Erythroblast (primary cell): ENCODE data around the gene PPP1R13B.
"Not testable (repeated sequence)": the region's sequence is repeated elsewhere in the genome, so short reads cannot be mapped to it uniquely, and the experiment has no call there.

Experiments
- DNase-seq, 2 experiments: peaks; one replicate each; lab custom pipeline; 2025; lab: John Stamatoyannopoulos, UW
- GATA1 ChIP-seq: IDR thresholded peaks from 2 replicates; pipeline ENCODE4 v1.6.1; 2011; ENCODE audit warnings: low read depth, mild to moderate bottlenecking, control low read depth, low read length, moderate library complexity
- POLR2A ChIP-seq: IDR thresholded peaks from 2 replicates; pipeline ENCODE4 v1.6.1; 2011; ENCODE audit warnings: mild to moderate bottlenecking, low read length

PPP1R13B gene, protein sequence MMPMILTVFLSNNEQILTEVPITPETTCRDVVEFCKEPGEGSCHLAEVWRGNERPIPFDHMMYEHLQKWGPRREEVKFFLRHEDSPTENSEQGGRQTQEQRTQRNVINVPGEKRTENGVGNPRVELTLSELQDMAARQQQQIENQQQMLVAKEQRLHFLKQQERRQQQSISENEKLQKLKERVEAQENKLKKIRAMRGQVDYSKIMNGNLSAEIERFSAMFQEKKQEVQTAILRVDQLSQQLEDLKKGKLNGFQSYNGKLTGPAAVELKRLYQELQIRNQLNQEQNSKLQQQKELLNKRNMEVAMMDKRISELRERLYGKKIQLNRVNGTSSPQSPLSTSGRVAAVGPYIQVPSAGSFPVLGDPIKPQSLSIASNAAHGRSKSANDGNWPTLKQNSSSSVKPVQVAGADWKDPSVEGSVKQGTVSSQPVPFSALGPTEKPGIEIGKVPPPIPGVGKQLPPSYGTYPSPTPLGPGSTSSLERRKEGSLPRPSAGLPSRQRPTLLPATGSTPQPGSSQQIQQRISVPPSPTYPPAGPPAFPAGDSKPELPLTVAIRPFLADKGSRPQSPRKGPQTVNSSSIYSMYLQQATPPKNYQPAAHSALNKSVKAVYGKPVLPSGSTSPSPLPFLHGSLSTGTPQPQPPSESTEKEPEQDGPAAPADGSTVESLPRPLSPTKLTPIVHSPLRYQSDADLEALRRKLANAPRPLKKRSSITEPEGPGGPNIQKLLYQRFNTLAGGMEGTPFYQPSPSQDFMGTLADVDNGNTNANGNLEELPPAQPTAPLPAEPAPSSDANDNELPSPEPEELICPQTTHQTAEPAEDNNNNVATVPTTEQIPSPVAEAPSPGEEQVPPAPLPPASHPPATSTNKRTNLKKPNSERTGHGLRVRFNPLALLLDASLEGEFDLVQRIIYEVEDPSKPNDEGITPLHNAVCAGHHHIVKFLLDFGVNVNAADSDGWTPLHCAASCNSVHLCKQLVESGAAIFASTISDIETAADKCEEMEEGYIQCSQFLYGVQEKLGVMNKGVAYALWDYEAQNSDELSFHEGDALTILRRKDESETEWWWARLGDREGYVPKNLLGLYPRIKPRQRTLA

DNA sequence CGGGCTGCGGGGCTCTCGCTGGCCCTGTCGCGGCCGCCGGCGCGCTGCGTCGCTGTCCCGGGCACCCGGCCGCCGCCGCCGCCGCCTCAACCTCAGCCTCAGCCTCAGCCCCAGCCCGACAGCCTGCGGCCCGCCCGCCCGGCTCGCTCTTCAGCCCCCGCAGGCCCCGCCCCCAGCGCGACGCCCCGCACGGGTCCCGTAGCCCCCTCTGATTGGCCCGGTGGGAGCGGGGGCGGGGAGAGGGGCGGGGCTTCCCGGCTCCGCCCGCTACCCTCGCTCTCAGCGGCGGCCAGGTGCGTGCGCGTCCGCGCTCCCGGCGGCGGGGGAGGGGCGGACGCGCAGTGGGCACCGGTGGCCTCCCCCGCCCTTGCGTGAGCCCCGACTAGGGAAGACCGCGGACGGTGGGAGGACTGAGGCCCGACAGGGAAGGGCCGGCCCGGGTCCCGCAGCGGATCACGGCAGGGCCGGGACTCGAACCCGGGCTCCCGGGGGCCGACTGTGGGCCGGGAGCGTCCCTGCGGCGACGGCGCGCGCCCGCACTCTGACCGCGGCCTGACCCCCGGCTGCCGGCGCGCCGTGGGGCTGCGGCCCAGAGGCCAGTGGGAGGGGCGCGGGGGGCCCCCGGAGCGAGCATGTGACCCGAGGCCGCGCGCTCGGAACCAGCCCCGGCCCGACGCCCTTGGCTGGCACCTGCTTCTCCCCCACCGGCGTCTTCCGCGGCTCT lies at the start of gene PPP1R13B:
Gene PPP1R13B, minus strand, starts transcription at position 125 of the 724 bp plus-strand sequence. CDS start 268 bp downstream, outside the sequence.
- DNase-seq: peak; percentile 89 to 94
- no peak for TF ChIP-seq POLR2A
- TF ChIP-seq GATA1: no peak

DNA sequence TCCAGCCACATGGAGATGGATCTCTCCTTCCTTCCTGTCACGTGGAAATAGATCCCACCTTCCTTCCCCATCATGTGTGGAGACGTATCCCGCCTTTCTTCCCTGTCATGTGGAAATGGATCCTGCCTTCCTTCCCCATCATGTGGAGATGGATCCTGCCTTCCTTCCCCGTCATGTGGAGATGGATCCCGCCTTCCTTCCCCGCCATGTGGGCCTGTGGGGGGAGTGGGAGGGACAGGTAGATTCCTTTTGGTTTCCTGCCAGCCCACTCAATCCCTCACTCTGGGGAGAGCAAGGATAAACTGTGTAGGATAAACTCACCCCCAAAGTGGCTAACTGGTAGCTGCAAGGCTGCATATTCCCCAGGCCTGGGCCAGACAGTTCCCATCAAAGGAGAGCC lies 49.2 kb upstream of the PPP1R13B start:
- no peak for TF ChIP-seq POLR2A
- TF ChIP-seq GATA1: no peak
- DNase-seq: no peak

DNA sequence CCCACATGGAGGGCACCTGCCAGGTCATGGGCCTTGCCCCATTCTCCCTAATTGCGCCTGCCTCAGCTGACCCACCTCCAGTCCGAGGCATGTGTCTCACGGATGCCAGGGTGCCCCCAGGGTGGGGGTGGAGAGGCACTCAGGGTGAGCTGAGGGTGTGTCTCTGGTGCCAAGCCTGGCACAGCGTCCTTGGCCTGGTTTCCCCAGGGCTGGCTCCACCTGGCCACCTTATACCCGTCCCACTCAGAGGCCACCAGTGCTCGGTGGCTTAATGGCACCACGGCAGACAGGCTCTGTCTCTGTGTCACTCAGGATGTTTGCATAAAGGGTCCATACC lies 47.3 kb upstream of the PPP1R13B start:
- no peak for DNase-seq

DNA sequence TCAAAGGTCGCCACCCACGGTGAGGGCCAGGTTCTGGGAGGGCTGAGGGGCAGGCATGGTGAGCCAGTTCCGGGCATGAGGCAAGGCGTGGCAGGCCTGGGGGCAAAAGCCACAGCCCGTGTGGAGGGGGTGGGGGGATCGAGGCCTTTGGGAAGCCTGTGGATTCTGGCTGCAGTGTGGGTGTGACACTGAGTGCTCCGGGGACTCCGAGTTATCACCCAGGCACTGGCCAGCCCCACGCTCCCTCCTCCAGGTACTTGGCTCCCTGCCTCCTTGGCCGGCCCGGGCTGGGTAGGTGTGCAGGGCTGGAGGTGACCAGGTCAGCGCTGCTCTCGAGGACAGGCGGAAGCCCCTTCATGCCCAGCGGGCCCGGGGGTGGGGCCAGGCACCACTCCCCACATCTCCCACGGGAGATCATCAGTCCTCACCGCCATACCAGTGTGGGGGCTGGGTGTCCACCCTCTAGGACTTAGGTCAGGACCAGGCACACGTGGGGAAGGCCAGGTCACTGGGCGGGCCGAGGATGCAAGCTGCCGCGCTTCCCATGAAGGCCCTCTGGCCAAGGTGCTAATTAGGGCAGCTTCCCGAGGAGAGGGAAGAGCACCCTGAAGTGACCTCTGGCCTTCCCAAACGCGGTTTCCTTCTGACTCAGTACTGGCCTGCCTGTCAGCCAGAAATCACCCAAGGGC lies 46.8 kb upstream of the PPP1R13B start:
- DNase-seq: no peak
- TF ChIP-seq POLR2A: no peak
- TF ChIP-seq GATA1: no peak

More for the DNA sequence above, 47.3 kb upstream of the PPP1R13B start:
- TF ChIP-seq POLR2A: no peak
- TF ChIP-seq GATA1: no peak

DNA sequence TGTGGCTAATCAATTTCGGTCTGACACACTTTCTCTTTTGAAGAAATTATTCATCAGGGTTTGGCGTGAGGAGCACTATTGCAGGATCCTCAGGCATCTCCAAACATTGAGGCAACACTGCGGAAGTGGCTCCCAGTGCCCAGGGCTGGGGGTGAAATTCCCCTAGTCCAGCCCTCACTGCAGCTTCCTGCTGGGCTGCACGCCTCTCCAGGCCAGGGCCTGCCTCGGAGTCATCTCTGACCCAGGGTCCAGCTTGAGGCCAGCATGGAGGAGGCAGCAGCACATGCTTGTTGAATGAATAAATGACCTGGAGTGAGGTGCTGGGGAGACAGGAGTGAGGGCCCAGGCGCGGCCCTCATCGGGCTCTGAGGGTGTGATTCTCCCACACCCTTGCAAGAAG lies 44.9 kb upstream of the PPP1R13B start:
- TF ChIP-seq POLR2A (no peak), GATA1 (no peak)

DNA sequence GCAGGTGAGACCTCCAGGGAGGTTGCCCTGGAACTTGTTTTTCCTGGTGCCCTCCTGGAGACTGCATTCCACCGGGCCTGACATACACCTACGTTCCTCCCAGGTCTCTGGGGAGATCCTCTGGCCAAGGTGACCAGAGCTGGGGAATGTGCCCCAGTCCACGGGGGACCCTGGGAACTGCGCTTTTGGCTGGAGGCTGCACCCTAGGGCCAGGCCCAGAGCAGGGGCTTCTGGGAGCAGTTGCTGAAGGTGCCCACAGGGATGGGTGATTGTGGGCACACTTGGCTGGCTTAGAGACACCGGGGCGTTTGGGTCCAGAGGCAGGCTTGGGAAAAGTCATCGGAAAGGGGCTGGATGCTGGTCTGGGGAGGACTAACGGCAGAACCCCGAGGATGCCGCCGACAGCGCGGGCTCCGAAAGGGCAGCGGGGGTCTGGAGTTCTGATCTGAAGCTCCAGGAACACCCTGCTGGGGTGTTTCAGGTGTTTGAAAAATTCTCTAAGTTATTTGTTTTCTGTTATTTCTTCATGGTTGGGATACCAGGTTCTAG lies 44.4 kb upstream of the PPP1R13B start:
- TF ChIP-seq POLR2A: no peak
- DNase-seq: no peak

More for the DNA sequence above, 44.9 kb upstream of the PPP1R13B start:
- DNase-seq: no peak

DNA sequence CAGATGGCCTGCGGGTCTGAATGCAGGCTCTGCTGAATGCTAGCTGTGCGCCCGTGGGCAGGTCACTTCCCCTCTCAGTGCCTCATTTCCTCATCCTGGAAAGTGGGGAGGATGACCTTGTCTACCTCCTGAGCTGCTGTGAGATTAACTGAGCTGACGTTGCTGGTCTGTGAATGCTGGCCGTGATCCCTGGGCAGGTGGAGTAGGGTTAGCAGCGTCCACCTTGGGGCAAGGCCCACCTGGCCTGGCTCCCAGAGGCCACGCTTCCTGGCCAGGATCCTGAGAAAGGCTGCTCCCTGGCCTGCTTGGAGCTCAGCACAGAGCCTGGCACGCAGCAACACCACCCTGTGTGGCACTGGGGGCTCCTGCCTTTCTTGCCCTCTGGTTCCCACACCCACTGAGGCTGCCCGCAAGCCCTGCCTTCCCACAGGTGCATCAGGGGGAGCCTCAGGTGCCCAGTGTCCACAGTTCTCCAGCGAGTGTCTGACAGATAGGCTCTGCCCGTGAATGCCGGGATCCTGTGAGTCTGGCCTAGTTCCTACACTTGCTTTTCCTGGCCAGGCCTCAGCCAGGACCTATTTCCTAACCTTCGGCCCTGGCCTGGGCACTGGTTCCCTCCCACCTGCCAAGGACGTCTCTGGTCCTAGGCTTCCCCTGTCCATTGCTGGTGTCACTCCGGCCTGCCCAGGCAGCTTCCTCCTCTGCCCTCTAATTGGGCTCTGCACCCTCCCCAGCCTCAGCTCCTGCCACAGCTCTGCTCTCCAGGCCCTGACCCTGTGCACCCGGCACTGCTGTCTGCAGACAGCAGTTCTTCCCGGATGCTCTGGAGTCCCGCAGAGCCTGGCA lies 43.7 kb upstream of the PPP1R13B start:
- TF ChIP-seq GATA1 (no peak), POLR2A (no peak)
- no peak for DNase-seq

DNA sequence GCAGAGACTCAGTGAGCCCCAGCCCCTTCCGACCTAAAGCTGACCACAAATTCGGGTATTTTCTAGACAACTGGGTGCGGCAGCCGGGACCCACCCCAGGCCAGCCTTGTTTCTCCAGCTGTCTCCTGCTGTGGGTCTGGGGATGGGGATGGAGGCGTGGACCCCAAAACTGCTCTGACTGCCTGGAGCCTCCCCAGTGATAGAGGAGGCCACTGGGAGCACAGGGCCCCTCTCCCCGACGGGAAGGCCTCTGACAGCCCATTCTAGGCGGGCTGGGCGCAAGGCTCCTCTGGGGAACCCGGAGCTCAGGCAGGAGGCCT lies 42.6 kb upstream of the PPP1R13B start:
- no peak for DNase-seq
- TF ChIP-seq POLR2A: no peak
- TF ChIP-seq GATA1: no peak

DNA sequence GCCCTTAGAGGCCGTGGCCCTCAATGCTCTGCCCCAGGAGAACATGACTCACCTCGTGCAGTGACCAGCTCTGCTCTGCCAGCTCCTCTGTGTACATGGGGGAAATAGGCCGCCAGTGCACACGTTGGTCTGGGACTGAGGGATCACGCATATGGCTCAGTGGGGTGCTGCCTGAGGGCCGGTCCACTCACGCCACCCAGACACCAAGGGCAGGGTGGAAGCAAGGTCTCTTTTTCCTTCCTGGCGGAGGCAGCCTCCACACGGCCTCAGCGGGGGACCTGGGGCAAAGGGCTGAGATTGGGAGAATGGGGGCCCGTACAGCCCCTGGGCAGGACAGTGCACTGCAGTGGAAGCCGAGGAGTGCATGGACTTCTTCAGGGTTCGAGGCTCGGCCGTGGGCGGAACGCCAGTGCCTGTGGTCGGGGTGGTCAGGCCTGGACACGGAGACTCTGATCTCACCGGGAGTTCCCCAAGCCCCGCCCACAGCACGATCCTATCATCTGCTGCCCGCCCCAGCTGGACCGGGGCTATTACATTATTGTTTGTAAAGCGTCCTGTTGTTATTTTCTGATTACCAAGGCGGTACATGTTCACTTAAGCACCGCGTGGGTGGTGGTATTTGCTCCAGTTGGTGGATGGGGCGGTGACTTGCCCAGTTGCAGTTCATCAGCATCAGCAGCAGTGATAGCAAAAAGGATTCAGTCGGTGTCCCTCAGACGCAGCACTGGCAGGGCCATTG lies 42.1 kb upstream of the PPP1R13B start:
- TF ChIP-seq GATA1 (no peak), POLR2A (no peak)
- DNase-seq: no peak

DNA sequence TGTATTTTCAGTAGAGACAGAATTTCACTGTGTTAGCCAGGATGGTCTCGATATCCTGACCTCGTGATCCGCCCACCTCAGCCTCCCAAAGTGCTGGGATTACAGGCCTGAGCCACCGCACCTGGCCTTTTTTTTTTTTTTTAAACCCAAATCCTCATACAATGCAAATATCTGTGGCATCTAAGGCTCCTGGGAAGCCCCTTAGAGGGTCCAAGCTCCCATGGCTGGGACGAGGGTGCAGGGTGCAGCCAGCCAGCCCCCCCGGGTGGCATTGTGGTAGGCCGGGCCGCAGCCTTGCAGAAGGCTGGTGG lies 41.6 kb upstream of the PPP1R13B start:
- DNase-seq: not testable (repeated sequence)

DNA sequence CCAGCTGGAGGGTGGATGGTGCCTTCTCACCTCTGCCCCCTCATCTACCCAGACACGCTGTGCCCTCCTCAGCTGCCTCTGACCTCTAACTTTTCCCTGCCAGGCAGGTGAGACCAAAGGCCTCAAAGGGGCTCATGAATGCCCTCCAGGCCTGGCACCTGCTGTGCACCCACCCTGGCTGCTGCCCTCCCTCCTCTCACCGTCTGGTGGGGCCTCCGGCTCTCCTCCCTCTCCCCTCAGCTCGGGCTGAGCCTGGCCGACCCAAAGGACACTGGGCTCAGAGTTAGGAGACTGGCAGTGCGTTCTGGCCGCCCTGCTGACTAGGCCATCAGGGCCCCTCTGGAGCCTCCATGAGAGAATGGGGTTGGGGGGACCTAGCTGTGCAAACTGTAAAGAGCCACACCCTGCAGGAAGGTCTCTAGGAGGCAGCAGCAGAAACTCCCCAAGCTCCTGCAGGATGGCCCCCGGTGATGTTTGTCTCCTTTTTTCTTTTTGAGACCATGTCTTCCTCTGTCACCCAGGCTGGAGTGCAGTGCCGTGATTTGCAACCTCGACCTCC lies 40.3 kb upstream of the PPP1R13B start:
- DNase-seq: no peak
- TF ChIP-seq GATA1 (no peak), POLR2A (no peak)
